Activated CD4-positive, CD25-positive, alpha-beta regulatory T cell treated with anti-CD3 and anti-CD28 coated beads, Interleukin-2, amount 50 U/mL, for 24 hours (primary cell): ENCODE results near the gene AKAP10.
A peak's percentile ranks its signal among the peaks of the same experiment; 100 is the strongest.
"Not testable (repeated sequence)": the region's sequence is repeated elsewhere in the genome, so short reads cannot be mapped to it uniquely, and the experiment has no call there.

ENCODE experiments used
- ATAC-seq, 2 donors: fragments of 150-1000 bp; cut with Tn5 transposase; one replicate each; pipeline ENCODE4 v1.10.0; 2021; ENCODE audit warnings: mild to moderate bottlenecking in 1 of 2, moderate library complexity in 1 of 2

The AKAP10 gene

DNA sequence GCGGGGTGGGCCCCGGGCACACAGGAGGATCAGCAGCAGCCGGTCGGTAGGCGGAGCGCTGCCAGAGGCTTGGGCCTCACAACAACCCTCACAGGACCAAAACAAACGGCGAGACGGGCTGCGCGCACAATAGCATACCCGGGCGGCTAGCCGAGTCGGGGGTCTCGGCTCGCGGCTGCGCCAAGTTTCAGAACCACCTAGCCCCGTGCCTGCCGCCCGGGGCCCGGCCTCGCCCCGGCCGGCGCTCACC, 110.6 kb downstream of the AKAP10 start:
- peak; percentile 44 for ATAC-seq

DNA sequence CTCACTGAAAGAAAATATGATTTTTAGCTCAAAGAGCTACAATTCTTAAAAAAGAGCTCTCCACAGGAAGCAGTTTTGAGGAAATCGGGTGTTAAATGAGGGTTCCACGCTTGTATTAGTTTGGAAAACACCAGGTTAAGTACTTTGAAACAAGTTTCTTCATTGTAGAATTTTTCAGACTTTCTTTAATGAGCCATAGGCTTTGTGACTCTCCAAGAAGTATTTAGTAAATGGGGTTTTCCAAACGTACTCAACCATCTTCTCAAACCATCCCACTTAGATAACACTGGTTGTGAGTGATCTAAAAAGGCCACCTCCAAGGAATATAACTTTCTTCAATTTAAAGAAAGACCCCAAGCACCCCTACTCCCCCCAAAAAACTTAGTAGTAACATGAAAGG, 112.6 kb downstream of the AKAP10 start:
- no peak for ATAC-seq

DNA sequence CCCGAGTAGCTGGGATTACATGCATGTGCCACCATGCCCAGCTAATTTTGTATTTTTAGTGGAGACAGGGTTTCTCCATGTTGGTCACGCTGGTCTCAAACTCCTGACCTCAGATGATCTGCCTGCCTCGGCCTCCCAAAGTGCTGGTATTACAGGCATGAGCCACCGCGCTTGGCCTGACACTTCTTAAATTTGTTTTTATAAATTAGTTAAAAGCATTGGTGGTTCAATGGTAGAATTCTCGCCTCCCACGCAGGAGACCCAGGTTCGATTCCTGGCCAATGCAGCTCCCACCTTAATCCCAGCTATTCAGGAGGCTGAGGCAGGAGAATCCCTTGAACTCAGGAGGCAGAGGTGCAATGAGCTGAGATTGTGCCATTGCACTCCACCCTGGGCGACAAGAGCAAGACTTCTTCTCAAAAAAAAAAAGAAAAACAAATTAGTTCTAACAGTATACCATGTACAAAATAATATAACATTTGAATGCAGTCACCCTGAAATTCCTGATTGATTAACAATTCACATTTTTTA, 116.9 kb downstream of the AKAP10 start:
- not testable (repeated sequence) for ATAC-seq

DNA sequence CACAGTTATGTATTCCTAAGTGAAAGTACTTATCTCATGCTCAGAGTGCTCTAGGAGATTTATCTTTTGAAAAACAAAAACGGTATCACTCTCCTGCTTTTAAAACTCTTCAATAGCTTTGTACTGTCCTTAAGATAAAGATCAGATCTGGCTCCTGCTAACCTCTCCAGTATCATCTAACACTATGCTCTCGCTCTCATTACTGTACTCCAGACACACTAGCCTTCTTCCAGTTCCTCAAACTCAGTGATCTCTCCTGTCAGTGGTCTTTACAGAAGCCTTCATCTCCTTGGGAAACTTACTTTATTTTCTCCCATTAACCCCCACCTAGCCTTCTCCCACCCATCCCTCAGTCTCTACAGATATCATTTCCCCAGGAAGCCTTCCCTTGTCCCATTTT, 120.0 kb downstream of the AKAP10 start:
- ATAC-seq = no peak
